ENCODE results near the gene CDK2AP2.

CDK2AP2 gene

GRCh38 chr11:67503119-67504004 is 4.6 kb downstream of the CDK2AP2 start:
- peak overlapping the region; percentile 76 to 78 for H3K4me3 Mint-ChIP-seq
- H3K9me3 Mint-ChIP-seq = peaks cover 0 to 2% of the 10 kb centered on the region in 2 donors
- H3K36me3 Mint-ChIP-seq = peaks cover 31 to 52% of the 10 kb centered on the region in 2 donors
- H3K4me1 Mint-ChIP-seq = peaks cover 41 to 62% of the 10 kb centered on the region in 2 donors
- no peak for ATAC-seq (replicated peaks)
- DNase-seq = no peak
- no peak overlapping the region for H3K27ac Mint-ChIP-seq
- H3K27me3 Mint-ChIP-seq = no peaks in the 10 kb centered on the region

GRCh38 chr11:67502328-67502979 is 5.5 kb downstream of the CDK2AP2 start:
- peak overlapping the region; percentile 14 for H3K27ac Mint-ChIP-seq
- no peak for DNase-seq

GRCh38 chr11:67501854-67502253 is 6.1 kb downstream of the CDK2AP2 start:
- DNase-seq (no peak), ATAC-seq (replicated peaks) (no peak)
- H3K36me3 Mint-ChIP-seq = peaks cover 41 to 58% of the 10 kb centered on the region in 2 donors
- peaks cover 38 to 56% of the 10 kb centered on the region in 2 donors for H3K4me1 Mint-ChIP-seq
- no peak overlapping the region for H3K27ac Mint-ChIP-seq
- no peak overlapping the region for H3K4me3 Mint-ChIP-seq
- peaks cover 0 to 2% of the 10 kb centered on the region in 2 donors for H3K9me3 Mint-ChIP-seq
- H3K27me3 Mint-ChIP-seq = no peaks in the 10 kb centered on the region

More at GRCh38 chr11:67502328-67502979, 5.5 kb downstream of the CDK2AP2 start:
- H3K4me1 Mint-ChIP-seq = peaks cover 40 to 58% of the 10 kb centered on the region in 2 donors
- H3K27me3 Mint-ChIP-seq = no peaks in the 10 kb centered on the region
- H3K4me3 Mint-ChIP-seq = peak overlapping the region in 1 of 2 donors; percentile 78
- H3K9me3 Mint-ChIP-seq = peaks cover 0 to 2% of the 10 kb centered on the region in 2 donors
- peaks cover 38 to 58% of the 10 kb centered on the region in 2 donors for H3K36me3 Mint-ChIP-seq
- no peak for ATAC-seq (replicated peaks)

GRCh38 chr11:67500831-67501715 is 6.9 kb downstream of the CDK2AP2 start:
- no peak for ATAC-seq (replicated peaks)
- peaks cover 38 to 59% of the 10 kb centered on the region in 2 donors for H3K36me3 Mint-ChIP-seq
- peaks cover 0 to 2% of the 10 kb centered on the region in 2 donors for H3K9me3 Mint-ChIP-seq
- H3K27me3 Mint-ChIP-seq = no peaks in the 10 kb centered on the region
- peak overlapping the region; percentile 31 for H3K27ac Mint-ChIP-seq
- no peak overlapping the region for H3K4me3 Mint-ChIP-seq
- peaks cover 32 to 53% of the 10 kb centered on the region in 2 donors for H3K4me1 Mint-ChIP-seq
- DNase-seq = no peak

GRCh38 chr11:67500484-67500821 is 7.5 kb downstream of the CDK2AP2 start:
- DNase-seq (no peak), ATAC-seq (replicated peaks) (no peak)
- Mint-ChIP-seq H3K36me3 (peaks cover 41 to 65% of the 10 kb centered on the region in 2 donors), H3K9me3 (peaks cover 0 to 2% of the 10 kb centered on the region in 2 donors), H3K27me3 (no peaks in the 10 kb centered on the region), H3K27ac (no peak overlapping the region), H3K4me3 (no peak overlapping the region), H3K4me1 (peaks cover 27 to 50% of the 10 kb centered on the region in 2 donors)

GRCh38 chr11:67499808-67500483 is 8.0 kb downstream of the CDK2AP2 start:
- H3K27ac Mint-ChIP-seq = no peak overlapping the region

GRCh38 chr11:67498544-67498972 is 9.4 kb downstream of the CDK2AP2 start:
- Mint-ChIP-seq H3K36me3 (peaks cover 49 to 69% of the 10 kb centered on the region in 2 donors), H3K4me1 (peaks cover 22 to 38% of the 10 kb centered on the region in 2 donors), H3K9me3 (peaks cover 0 to 2% of the 10 kb centered on the region in 2 donors), H3K27me3 (no peaks in the 10 kb centered on the region), H3K27ac (no peak overlapping the region), H3K4me3 (no peak overlapping the region)
- ATAC-seq (replicated peaks) (no peak), DNase-seq (no peak)

More at GRCh38 chr11:67499808-67500483, 8.0 kb downstream of the CDK2AP2 start:
- ATAC-seq (replicated peaks) = no peak
- Mint-ChIP-seq H3K4me1 (peaks cover 26 to 47% of the 10 kb centered on the region in 2 donors), H3K27me3 (no peaks in the 10 kb centered on the region), H3K9me3 (peaks cover 0 to 2% of the 10 kb centered on the region in 2 donors), H3K4me3 (no peak overlapping the region), H3K36me3 (peaks cover 41 to 65% of the 10 kb centered on the region in 2 donors)
- DNase-seq = no peak

- no peak for ATAC-seq (replicated peaks)
- no peak for DNase-seq
- H3K4me1 Mint-ChIP-seq = peaks cover 17 to 30% of the 10 kb centered on the region in 2 donors
- H3K27ac Mint-ChIP-seq = no peak overlapping the region
- H3K27me3 Mint-ChIP-seq = no peaks in the 10 kb centered on the region
- no peak overlapping the region for H3K4me3 Mint-ChIP-seq
- H3K9me3 Mint-ChIP-seq = peaks cover 0 to 2% of the 10 kb centered on the region in 2 donors
- peaks cover 57 to 67% of the 10 kb centered on the region in 2 donors for H3K36me3 Mint-ChIP-seq
Observed at GRCh38 chr11:67497656-67498291, 10.2 kb downstream of the CDK2AP2 start.

GRCh38 chr11:67496113-67496512 is 11.8 kb downstream of the CDK2AP2 start:
- Mint-ChIP-seq H3K9me3 (peaks cover 0 to 2% of the 10 kb centered on the region in 2 donors), H3K27me3 (no peaks in the 10 kb centered on the region), H3K4me1 (peaks cover 10 to 19% of the 10 kb centered on the region in 2 donors), H3K4me3 (no peak overlapping the region), H3K36me3 (peaks cover 56% of the 10 kb centered on the region in 2 donors), H3K27ac (peak overlapping the region; percentile 7)
- no peak for DNase-seq
- no peak for ATAC-seq (replicated peaks)

- peaks cover 52 to 56% of the 10 kb centered on the region in 2 donors for H3K36me3 Mint-ChIP-seq
- ATAC-seq (replicated peaks) (no peak), DNase-seq (no peak)
- no peak overlapping the region for H3K27ac Mint-ChIP-seq
- no peaks in the 10 kb centered on the region for H3K27me3 Mint-ChIP-seq
- no peak overlapping the region for H3K4me3 Mint-ChIP-seq
- H3K9me3 Mint-ChIP-seq = peaks cover 0 to 2% of the 10 kb centered on the region in 2 donors
- peaks cover 7 to 14% of the 10 kb centered on the region in 2 donors for H3K4me1 Mint-ChIP-seq
Observed at GRCh38 chr11:67495234-67496005, 12.5 kb downstream of the CDK2AP2 start.

GRCh38 chr11:67494371-67495233 is 13.4 kb downstream of the CDK2AP2 start:
- DNase-seq (no peak), ATAC-seq (replicated peaks) (no peak)
- no peak overlapping the region for H3K4me3 Mint-ChIP-seq
- no peak overlapping the region for H3K27ac Mint-ChIP-seq
- H3K9me3 Mint-ChIP-seq = peaks cover 0 to 2% of the 10 kb centered on the region in 2 donors
- H3K4me1 Mint-ChIP-seq = peaks cover 13 to 22% of the 10 kb centered on the region in 2 donors
- H3K27me3 Mint-ChIP-seq = no peaks in the 10 kb centered on the region
- H3K36me3 Mint-ChIP-seq = peaks cover 53 to 59% of the 10 kb centered on the region in 2 donors
